Activated naive CD8-positive, alpha-beta T cell treated with anti-CD3 and anti-CD28 coated beads, Interleukin-2, amount 50 U/mL, for 16 hours (primary cell): Measurements from ENCODE around the gene RBKS.
"Not testable (repeated sequence)": the region's sequence is repeated elsewhere in the genome, so short reads cannot be mapped to it uniquely, and the experiment has no call there.

Source experiments
- DNase-seq: peaks from one replicate; pipeline ENCODE4 v3.0.0-alpha.2; 2020; ENCODE audit warnings: low read depth, low spot score

Gene RBKS

DNA sequence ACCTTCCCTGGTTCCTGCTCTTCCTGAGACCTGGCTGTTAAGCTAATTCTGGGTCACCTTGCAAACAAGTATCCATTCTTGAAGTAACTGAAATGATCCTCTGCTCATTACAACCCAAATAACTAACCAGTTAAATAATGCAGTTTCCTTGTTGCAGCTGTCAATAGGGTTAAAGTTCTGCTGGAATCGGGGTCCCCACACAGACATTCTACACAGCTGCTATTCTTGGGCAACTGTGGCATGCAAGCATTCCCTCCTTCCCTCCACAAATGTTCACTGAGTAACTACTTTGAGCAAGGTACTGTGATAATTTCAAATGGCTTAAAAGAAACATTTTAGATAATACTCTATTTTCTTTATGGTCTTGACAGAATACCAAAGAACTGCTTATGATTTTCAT lies 17.1 kb downstream of the RBKS start:
- no peak for DNase-seq

DNA sequence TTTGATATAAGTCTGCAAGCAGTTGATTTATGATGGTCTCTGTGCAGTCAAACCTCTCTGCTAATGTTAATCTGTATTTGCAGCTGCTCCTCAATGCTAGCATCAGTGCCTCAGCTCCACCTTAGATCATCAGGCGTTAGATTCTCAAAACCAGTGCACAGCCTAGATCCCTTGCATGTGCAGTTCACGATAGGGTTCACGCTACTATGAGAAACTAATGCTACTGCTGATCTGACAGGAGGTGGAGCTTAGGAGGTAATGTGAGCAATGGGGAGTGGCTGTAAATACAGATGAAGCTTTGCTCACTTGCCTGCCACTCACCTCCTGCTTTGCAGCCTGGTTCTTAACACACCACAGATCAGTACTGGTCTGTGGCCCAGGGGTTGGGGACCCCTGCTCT lies 18.4 kb downstream of the RBKS start:
- no peak for DNase-seq

DNA sequence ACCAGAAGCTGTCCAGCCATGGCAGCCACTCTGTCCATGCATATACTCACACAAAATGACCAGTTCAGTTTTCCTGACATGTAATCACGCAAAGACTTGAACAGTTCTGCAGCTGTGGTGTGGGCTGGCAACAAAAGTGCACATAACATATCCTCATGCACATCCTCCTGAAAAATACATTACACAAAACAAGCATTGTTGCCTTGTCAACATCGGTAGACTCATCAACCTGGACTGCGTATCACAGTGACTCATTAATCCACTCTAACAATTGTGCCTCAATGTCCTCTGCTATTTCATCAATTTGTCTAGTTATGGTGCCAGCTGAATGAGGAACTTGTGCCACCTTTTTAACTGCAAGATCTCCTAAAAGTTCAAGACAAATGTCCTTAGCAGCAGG lies 19.5 kb downstream of the RBKS start:
- no peak for DNase-seq

DNA sequence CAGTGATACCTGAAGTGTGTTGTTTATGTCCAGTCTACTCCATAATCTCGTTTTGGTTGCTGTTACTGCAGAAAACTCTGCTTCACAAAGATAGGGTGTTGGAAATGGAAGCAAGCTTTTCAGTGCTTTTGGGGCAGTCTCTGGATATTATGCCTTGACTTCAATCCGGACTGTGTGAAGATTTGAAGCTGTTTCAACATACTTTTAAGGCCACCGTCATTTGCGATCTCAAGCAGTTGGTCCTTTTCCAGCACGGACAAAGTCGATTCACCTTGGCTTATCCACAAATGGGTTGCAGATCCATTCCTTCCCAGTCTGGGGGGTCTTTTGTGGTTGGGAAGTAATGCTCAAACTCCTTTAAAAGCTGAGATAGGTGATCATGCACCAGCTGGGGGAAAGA lies 20.4 kb downstream of the RBKS start:
- no peak for DNase-seq

DNA sequence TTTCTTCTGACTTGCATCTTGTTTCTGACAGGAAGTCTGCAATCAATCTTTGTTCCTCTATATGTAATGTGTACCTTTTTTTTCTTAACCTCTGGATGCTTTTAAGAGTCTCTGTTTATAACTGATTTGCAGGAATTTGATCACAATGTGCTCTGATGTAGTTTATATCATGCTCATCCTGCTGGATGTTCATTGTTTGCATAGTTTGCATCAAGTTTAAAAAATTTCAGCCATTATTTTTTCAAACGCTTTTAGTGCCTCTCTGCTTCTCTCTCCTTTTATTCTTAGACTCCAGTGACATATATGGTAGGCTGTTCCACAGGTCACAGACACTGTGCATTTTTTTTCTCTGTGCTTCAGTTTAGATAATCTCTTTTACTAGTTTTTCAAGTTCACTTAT lies 23.9 kb downstream of the RBKS start:
- DNase-seq, result no peak

DNA sequence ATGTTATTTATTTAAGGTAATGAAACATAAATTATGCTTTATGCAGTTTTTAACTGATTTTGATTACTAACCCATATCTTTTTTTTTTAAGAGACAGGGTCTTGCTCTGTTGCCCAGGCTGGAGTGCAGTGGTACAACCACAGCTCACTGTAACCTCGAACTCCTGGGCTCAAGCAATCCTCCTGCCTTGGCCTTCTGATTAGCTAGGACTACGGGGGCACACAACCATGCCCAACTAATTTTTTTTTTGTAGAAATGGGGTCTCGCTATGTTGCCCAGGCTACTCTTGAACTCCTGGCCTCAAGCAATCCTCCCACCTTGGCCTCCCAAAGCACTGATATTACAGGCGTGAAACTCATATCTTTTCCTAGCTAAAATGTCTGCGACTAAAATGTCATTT lies 26.2 kb downstream of the RBKS start:
- not testable (repeated sequence) for DNase-seq

DNA sequence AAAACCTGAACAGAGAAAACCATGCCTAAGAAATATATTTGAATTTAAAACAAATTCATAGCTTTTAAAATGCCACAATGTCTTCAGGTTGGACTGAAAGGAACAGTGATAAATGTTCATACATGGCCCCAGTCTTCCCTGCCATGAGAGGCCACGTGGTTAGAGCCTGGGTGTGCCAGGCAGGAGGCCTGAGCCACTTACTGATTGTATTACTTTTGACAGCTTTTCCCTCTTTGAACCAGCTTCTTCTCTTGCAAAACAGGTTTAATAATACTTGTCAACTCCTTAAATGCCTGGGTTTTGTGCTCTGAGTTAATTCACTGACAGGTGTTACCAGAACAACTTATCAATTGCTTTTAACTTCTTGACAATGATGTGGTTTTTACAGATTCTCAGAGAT lies 27.0 kb downstream of the RBKS start:
- DNase-seq, result no peak

DNA sequence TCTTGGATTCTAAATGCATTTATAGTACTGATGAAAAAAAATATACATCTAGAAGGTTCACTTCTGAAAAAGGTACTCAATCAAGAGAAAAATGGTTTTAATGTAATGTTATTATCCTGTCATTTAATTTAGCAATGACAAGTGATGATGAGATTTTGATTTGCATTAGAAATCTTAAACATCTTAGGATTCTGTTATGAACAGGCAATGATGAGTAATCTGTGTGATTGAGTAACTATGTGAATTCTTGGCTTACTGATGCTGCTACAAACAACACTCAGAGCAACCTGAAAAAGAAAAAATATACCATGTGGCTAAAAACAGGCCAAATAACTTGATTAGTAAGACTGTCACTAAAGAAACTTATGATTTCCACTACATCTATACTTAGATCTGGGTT lies 30.1 kb downstream of the RBKS start:
- DNase-seq, result no peak

DNA sequence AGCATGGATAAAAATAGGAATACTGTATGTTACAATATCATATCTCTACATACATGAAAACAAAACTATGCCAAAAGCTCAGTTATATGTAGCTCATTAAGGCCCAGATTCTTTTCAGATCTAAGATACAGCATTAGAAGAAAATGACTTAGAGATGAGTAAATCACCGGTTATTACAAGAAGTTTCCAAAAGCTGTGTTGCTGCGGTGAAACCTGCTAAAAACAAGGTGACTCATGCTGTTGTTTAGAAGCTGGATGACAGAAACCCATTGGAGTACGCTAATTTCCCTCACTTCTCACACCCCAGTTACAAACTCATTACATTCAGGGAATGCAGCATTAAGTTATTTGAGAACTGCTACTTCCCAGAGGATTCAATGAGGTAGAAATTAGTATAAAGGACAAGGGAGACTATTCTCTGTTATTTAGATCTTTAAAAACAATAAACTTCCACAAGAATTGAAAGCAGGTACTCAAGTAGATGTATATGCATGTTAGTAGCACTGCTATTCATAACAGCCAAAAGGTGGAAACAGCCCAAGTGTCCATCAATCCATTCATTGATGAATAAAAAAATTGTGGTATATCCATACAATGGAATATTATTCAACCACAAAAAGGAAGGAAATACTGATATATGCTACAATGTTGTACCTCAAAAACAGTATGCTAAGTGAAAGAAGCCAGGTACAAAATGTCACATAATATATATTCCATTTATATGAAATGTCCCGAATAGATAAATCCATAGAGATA lies 32.6 kb downstream of the RBKS start:
- DNase-seq, result no peak

DNA sequence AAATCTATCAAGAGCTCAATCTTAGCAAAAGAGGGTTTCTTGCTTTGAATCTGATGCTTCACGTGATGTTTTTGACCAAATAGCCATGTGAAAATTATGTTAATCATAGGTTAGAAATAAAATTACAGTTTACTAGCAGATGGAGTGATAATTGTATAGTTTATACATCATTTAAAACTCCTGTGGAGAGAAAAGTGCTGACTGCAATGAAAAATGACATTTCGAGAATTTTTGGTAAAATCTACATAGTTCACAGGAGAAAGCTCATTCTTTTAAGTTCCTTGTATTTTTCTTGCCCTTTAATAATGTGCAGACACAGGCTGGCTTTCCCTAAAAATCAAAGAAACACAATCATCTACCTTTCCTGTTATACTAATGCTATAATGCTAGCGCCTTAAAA lies 33.2 kb downstream of the RBKS start:
- no peak for DNase-seq

DNA sequence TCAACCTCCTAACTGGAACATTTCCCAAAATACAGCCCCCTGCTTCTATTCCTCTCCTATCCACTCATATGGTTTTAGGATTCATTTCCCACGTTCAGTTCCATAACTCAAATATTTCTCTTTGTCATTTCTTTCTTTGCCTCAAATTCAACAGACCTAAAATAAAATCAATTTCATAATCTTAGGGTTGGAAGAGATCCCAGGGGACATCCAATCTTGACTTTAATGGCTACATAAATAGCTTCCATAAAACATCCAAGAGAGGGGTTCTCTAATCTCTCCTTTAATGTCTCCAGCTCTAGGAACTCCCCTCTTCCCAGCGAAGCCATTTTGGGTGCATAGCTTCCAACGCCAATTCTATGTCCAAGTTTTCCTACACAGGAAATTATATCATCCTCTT lies 33.8 kb downstream of the RBKS start:
- DNase-seq, result no peak

DNA sequence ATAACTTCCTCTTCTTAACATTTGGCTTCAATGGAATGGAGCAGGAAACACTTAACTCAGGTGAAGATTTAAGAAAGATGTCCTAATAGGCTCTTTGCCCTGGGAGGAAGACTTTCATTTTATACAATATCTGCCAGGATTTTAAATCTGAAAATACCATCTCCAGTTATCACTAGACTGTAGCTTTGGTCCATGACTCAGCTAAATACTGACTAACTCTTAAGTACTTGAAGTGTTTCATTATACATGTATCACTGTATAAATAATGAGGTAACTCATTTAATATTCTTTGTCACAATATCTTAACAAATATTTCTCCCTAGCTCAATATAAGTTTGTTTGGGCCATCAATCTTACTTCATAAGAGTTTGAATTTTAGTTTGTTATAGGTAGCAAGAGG lies 34.7 kb downstream of the RBKS start:
- DNase-seq, result no peak

DNA sequence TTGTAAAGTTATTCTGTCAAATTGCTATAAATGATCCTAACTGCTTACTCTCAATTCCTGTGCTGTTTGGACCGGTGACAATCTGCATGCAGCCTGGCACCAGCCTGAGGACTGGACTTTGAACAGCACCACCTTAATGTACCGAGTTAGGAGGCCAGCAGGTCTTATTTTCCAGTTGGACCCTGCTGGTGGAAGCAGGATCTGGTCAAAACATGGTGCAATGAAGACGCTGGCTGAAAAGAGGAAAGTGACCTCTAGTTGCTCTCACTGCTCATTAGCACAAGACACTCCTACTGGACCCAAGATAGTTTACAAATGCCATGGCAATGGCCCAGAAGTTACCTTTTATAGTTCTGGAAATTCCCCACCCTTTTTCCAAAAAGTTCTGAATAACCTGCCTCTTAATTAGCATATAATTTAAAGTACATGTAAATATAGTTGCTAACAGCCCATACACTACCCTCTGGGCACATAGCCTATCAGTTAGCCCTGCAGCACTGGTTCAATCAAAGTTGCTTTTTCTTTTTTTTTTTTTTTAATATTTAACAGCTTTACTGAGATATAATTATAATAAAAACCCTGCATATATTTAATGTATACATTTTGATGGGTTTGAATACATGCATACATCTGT lies 35.8 kb downstream of the RBKS start:
- DNase-seq, result no peak

DNA sequence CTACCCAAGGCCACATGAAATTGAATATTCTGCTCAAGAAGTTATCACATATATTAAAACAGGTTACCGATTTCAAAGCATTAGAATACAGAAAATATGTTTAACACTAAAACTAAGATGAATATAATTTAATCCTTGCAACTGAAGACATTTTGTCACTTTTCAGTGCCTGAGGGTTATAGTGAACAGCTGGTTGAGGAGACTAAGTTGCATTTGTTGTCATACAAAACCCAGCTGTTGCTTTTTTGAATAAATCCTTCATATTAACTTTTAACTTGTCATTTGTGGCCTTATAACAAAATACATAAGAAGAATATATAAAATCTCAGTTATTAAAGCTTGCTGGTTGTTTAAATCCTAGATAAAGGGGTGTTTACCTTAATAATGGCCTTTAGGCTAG lies 37.5 kb downstream of the RBKS start:
- DNase-seq, result no peak

DNA sequence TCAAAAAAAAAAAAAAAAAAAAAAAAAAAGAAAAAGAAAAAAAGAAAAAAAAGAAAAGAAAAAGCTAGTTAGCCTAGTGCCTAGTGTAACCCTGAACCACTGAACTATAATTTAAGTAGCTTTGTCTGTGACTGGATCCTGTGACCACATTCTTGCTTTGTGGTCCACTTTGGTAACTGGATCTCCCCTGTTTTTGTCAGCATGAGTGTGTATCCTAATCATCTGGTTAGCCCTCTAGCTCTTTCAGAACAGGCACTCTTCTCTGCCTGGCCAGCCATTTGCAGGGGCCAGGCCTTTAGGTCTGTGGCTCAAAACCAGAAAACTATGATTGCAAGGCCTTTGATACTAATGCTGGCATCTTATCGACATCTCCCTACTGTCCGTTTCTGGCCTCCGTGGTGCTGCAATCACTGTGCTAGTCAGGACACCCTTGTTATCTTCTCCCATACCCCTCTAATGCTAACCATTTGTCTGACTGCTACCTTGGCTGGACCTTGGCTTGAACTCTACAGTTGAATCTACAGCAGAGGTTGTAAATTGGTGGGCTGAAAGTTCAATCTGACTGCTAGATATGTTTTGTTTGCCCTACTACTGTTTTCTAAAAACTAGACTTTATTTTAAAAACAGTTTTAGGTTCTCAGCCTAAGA lies 40.5 kb downstream of the RBKS start:
- DNase-seq, result no peak

DNA sequence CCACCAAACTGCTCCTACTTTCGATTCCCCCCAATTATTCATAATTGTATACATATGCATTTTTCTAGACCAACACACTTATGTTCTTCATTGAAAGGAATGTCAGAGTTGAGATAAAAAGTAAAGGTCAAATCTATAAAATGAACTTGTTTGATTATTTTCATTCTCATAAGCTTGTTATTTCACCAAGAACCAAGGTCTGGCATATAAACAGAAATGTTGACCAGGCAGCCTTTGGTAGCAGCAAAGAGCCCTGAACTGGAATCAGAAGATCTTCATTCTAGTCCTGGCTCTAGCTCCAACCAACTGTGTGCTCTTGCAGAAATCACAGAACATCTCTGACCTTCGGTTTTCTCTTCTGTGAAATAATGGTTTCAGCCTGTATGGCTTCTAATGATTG lies 42.9 kb downstream of the RBKS start:
- DNase-seq, result no peak

DNA sequence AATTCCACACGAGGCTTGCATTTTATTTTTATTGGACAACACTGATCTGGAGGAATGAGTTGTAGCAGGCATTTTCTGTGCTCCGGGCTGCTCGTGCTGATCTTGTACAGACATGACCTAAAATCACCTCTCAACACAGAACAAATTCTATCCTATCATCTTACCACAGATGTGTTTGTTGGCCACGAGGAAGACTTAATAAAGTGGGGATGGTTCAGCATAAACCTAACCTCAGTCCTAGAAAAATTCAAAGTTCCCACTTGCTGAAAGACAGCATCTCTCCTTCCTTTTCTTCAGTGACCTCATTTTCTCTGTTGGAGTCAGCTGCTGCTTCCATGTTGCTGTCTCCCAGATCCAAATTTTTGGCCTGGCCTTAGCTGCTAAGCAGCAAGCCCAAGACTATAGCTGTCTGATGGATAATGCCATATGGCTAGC lies 45.3 kb downstream of the RBKS start:
- DNase-seq, result no peak

DNA sequence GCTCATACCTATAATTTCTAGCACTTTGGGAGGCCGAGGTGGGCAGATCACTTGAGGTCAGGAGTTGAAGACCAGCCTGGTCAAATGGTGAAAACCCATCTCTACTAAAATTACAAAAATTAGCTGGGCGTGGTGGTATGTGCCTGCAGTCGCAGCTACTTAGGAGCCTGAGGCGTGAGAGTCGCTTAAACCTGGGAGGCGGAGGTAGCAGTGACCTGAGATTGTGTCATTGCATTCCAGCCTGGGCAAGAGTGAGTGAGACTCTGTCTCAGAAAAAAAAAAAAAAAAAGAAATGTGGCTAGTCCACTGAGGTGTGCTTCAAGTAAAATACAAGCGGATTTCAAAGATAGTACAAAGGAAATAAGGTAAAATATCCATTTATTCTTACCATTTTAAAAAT lies 46.2 kb downstream of the RBKS start:
- DNase-seq, result no peak

DNA sequence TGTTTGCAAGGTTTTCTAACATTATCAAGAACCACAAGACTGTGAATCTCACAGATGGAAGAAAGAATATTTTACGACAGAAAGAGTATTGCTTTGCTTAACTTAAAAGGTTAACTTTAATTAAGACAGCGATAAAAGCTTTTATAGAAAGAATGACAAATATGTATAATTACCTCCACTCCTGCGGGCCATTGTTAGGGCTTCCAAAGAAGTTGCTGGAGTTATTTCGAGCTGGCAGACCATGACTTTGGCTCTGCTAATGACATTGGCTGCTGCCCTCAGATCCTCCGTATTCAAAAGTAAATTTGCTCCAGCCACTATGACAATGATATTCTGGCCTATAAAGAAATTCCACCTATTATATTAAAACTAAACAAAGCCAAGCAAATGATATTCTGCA lies 47.3 kb downstream of the RBKS start:
- no peak for DNase-seq

DNA sequence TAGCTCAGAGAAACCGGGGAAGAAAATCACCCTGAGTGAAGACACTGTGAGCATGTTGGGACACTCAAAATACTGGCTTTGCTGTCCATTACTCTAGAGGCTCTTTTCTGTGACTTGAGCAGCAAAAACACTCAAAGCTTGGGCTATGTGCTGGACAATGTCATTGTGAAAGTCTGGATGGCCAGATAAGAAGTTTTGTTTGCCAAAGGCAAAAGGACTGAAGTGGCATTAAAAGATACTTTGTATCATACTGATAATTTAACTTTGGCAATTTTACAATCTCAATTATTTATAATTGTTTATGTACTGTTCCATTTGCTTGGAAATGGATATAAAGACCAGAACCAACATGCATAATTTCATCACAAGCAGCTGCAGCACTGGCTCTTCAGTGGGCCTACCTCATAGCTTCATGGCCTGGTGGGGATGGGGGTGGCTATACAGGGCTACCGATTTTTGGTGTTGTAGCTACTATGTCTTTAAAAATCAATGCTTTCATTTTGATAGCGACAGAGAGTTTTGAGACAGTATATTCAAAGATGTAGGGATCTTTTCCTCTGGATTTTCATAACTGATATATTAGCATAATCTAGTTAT lies 51.1 kb downstream of the RBKS start:
- DNase-seq, result no peak

DNA sequence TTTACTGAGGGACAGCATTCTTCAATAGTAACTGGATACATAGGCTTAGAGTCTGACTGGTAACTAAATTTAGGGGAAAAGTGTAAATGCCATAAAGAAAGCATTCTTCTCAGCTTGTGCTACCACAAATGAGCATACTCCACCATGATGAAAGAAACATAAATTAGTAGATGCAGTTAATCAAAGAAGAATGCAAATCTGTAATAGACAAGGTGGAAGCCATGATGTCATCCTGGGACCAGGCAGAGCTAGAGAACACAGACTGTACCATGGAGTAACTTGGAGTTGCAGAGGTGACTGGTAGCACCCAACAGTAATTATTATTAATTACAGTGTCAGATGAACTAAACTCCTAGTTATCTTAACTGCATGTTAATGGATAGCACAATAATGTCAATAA lies 51.7 kb downstream of the RBKS start:
- no peak for DNase-seq

DNA sequence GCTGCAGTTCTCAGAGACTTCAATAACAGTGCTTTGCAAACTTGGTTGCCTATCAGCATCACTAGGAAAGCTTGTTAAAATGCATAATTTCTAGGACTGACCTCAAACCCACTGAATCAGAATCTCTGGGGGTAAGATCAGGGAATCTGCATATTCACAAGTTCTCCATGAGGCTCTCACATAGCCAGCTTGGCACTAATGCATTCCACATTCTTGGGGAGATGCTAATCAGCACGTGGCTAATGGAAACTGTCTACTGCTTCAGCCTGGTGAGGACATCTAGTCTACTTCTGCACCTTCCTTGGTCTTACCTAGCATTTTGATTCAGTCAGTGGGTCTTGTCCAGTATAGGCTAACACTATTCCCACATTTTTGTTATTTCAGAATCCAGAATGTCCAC lies 56.3 kb downstream of the RBKS start:
- no peak for DNase-seq

DNA sequence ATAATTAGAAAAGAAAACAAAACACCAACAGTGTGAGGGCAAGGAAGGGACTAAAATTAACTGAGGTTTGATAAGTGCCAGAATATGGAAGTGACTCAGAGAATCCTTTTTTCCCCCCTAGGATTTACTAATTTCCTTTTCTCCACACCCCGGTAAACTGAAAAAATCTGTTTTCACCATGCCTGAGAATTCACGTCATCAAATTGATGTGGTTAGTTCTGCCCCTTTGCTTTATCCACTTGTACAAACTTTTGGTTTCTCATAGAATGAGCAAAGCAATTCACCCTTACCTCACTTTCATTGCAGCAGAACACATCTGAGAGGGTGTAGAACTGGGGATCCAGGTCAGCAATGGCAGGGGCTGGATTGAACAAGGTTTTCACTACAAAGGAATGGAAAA lies 57.8 kb downstream of the RBKS start:
- DNase-seq, result no peak
